ENCODE data around the gene FBXW10B.
"Not testable (repeated sequence)": the region's sequence is repeated elsewhere in the genome, so short reads cannot be mapped to it uniquely, and the experiment has no call there.

Gene FBXW10B

DNA sequence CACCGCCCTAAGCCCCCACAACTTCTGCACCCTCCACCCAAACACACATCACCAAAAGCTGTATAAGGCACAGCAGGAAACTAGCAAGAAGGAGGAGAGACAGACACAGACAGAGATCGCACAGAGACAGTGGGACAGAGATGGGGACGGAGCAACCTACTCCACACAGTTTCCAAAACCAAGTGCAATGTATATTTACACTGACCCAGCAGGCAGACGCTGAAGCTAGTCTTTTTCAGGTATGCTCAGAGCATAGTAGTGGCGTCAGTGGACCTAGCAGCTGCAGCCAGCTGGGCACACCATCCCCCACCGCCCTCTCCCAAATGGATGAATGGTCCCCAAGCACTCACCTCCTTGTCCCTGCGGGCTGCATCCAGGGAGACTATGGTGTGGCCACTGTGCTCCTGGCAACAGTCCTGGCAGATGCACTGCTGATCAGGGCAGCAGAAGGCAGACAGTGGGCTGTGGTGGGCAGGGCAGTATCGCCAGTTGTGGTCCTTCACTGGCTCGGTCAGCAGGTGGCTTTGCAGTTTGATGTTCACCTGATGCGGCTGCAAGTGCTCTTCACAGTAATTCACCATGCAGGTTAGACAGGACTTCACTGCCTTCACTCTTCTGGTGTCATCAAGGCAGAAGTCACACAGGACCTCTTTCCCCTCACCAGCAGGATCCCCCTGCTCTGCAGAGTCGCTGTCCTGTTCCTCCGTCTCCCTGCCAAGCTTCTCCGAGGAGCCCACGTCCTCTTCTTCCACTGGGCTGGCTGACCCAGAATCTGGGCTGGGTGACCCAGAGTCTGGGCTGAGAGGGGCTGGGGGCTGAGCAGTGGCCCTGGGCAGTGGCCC is 31.5 kb upstream of the FBXW10B start:
- DNase-seq = no peak
- TF ChIP-seq POLR2A (IDR thresholded peaks at IDR 0.05; ENCODE audit: low read length) (no peak), GATA1 (IDR thresholded peaks at IDR 0.05; ENCODE audit: low read depth, low read length) (no peak)

DNA sequence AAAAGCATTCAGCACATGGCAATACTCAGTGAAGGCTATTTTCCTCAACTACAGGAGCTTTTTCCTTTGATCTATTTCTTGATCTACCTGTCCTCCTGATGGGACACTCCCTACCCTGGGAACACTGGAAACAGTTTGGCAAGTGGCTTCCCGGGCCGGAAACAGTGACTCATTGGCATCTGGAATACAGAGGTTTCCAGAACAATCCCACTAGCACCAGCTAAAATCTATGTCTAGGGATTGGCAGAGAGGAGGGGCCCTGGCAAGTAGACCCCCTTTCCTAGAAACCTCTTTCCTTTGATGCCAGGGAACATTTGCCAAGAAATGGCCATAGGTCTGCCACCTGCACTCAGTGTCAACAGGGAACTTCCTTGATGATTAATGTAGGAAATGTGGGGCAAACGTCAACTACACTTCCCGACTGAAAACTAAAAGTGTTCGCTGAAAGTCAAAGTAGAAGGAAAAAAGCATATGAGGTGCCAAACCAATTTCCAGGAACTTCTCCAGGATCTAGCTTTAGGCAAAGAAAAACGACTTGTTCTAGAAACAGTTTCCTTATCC is 30.4 kb upstream of the FBXW10B start:
- TF ChIP-seq POLR2A (IDR thresholded peaks at IDR 0.05; ENCODE audit: low read length) = no peak
- DNase-seq = no peak

DNA sequence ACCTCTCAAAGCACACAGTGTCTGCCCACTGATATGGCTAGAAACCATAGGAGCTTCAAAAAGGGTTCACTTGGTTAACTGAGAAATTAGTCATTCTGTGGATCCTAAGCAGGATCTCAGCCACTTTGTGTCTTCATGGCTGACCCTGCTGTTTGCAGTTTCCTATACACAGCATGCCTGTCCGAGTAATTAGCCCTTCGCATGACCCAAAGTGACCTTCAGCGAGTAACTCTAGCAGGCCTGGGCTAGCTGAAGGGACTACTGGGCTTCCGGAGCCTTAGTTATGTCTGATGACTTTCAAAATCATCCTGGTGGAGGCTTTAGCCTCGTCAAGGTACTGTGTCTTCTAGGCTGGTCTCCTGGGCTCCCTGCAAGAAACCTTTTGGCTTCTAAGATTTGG is 28.9 kb upstream of the FBXW10B start:
- no peak for DNase-seq
- TF ChIP-seq POLR2A (IDR thresholded peaks at IDR 0.05; ENCODE audit: low read length) = no peak

DNA sequence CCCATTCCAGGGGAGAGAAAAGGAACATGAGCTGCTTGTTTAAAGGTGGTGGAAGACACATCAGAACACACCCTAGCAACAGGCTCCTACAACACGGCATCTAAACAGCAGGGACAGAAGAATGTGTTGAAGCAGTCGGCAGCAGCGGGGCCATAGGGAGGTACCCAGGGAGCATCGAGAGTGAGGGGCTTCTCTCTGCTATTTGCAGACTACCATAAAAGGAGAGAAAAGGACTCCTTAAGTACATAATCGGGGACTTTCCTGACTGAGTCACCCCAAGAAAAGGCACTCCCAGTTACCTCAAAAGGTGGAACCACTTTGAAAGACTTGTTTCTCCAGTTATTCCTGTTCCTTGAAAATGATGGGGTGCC is 26.4 kb upstream of the FBXW10B start:
- DNase-seq = not testable (repeated sequence)

DNA sequence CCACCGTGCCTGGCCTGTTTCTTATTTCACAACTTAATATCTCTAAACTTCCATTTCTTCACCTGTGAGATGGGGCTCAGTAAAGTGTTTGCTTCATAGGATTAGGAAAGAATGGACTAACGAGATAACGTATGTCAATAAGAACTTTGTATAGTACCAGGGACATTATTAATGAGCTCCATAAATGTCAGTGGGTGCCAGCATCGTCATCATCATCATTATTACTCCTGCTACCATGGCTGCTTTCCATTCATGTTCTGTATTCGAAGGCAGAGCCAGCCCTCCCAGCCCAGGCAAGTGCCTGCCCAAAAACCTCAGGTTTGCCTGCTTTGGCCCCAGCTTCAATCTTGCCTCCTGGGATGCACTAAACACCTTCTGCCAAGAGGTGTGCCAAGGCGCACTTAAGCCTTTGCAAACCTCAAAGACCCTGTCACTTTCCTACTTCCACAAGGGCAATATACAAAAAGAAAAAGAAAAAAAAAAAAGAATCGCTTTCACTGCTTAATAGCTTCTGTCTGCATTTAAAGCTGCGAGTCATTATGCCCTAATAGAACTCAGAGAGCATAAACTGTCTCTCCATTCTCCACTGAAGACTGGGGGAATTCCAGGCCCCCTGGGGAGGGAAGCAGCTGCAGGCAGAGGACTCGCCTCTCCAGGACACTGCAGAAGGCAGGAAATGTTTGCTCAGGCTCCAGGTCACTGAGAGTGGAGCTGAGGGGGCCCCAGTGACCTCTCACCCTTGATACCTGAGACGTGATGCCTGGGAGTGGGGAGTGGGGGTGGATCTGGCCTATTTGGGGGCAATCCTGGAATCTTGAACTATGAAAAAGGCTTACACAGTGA is 25.8 kb upstream of the FBXW10B start:
- not testable (repeated sequence) for DNase-seq

DNA sequence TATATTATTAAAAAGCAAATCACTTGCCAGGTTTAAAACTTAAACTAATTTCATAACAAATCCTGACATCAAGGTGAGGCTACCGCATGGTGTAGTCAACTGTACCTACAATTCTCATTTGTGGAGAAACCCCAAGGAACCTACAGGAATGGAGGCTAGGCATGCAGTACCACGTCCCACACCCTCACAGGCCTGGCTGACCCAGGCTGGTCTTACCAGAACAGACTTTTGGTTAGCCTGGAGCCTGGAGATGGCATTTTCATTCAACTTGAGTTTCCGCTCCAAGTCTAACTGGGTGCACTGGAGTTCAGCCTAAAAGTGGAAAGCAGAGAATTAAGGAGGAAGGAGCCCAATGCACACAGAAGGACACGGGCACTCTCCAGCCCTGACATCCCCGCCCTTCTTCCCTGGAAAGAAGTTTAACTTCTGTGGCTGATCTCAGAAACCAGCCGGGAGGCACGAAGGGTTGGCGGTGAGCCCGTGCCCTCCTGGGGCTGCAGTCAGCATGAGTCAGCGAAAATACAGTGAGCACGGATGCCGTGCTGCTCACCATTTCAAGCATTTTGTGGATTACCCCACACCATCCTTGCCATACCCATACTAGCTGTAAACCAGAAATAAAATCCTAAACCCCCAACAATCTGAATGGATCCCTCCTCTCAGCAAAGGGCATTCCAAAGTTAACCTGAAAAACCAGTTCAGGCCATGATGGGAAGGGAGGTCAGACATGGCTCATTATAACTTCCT is 23.2 kb upstream of the FBXW10B start:
- DNase-seq = not testable (repeated sequence)

DNA sequence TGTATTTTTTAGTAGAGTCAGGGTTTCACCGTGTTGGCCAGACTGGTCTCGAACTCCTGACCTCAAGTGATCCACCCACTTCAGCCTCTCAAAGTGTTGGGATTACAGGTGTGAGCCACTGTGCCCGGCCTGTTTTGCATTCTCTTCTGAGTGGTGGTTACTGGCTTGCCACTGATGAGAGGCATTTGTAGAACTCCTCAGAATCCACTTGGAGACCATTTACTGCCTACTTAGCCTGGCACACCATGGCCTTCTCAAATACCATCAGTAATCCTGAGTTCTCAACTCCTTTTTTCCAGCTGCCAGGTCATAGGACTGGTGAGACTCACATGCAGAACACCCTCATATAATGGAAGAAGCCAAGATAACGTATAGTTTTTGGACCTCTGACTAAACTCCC is 22.5 kb upstream of the FBXW10B start:
- not testable (repeated sequence) for DNase-seq

DNA sequence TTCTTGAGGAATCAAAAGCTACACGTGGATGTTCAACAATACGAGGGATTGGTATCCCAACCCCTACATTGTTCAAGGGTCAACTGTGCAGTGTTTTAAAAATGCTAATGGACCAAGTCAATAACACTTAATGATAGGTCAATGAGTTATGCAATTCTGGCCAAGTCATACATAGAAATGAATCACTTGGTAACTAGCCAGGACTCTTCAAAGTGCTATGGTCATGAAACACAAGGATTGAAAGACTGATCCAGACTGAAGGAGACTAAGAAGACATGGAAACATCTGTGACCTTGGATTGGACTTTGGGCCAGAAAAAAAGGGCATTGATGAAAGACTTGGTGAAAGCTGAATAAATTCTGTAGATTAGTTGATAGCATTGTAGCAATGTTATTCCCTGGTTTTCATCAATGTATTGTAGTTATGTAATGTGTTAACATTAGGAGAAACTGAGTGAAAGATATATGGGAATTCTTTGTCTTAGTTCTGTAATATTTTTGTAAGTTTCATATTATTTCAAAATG is 11.5 kb upstream of the FBXW10B start:
- not testable (repeated sequence) for DNase-seq

DNA sequence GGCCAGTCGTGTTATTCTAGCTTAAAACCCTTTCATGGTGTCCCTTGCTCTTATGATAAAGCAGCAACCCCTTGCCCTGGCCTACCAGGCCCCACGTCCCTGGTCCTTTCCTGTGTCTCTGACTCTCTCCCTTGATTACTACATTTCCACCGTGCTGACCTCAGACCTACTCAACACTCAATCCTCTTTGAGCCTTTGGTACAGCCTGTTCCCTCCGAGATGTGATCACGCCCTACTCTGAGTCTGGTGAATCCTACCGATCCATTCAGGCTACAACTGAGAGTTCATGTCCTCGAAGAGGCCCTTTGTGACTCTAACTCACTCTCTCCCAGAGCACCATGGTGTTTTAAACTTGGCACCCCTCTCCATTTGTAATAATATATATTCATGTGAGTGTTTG is 10.5 kb upstream of the FBXW10B start:
- not testable (repeated sequence) for DNase-seq

DNA sequence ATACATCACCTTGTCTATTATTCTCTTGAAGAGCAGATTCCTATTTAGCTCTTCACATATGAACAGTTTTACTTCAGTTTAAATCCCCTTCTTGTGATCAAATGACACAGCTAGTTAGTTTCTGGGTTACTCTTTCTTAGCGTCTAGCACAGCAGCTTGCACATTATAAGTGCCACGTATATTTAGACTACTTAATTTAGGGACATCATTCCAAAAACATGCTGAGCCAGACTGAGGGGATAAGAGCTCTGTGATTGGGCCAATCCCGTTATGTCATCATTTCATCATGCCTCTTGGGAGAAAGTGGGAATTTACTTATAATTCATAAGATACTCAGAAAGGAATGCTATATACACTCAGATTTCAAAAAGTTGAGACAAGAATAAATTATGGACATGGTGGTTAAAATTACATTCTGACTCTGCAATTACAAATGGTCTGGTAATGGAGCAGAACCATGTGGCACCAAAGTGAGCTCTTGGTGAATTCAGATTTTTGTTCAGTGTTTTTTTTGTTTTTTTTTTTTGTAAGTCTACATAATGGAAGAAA is 4.2 kb upstream of the FBXW10B start:
- not testable (repeated sequence) for DNase-seq

DNA sequence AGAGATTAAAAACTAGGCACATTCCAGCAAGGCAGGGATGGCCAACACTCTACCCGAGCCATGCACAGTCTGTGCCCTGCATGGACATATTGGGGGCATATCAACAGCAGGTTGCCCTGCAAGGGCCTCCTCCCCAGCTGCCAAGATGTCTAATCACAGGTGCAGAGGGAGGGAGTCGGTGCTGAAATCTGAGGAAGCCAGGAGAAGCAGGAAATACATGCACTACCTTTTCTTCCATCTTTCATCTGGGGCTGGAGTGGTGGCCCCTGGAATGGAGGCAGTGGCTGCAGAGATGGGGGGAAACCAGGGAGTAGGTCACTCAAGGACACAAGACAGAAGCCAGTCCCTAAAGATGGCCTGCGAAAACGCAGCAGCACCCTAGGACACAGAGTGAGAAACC is 3.8 kb upstream of the FBXW10B start:
- not testable (repeated sequence) for DNase-seq

DNA sequence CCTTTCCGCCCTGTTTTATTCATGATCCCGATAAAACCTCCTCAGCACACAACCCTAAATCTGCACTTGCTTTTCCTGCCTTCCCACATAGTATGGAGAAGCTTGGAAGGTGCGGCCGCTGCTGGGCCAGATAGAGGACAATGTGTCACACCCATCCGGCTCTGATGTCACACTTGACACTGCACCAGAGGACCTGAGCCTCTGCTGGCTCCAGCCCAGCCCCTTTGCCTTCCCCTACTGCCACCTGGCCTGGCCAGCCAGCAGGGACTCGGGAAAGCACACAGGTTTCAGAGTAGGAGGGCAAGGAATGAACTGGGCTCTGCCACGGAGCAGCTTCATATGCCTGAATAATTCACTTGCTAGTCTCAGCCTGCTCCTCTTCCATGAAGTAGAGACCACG is 2.6 kb upstream of the FBXW10B start:
- DNase-seq = not testable (repeated sequence)

DNA sequence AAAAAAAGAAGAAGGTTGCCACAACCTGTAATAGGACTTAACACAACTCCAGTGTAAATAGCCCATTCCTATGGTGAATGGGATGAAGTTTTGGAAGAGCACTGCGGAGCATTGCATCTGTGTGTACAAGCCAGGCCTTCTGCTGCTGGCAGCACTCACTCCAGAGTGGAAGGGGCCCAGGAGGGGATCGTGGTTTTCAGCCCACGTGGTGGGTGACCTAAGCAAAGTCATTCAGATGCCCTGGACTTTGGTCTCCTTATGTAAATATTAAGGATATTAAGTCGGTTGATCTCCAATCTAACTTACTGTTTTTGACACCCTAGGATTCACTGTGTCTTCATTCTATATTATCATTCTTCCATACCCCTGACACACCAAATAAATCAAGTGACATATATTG is 2.7 kb downstream of the FBXW10B start:
- DNase-seq = not testable (repeated sequence)

DNA sequence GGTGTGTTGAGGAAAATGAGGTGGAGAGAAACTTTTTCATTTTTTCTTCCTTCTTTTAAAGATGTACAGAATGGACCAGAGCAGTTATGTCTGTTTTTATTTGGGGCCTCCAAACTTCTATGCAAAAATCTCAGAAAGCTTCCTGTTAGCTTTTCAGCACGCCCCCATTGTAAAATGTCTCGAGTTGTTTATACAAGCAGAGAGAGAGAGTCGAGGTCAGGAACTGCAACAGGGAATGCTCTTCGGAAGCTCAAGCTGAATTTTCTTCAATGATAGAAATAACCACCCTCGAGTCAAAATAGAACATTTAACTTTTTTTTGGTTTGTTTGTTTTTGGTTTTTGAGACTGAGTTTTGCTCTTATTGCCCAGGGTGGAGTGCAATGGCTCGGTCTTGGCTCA is 3.7 kb downstream of the FBXW10B start:
- DNase-seq = not testable (repeated sequence)

DNA sequence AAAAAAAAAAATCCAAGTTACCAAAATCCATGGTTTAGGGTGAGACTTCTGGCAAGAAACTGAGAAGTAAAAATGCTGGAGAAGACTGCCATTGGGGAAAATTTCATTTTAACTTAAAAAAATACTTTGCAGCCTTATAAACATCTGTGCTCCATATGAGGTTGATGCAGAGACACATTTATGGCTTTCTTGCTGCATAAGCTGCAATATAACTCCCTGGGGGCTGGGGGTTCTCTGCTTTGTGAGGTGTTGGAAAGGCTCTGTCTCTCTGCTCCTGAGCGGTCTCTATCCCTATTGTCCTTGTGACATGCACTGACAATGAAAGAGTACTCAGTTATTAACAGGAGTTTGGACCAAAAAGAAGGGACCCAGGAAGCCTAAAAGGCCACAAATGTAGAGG is 6.4 kb downstream of the FBXW10B start:
- not testable (repeated sequence) for DNase-seq

DNA sequence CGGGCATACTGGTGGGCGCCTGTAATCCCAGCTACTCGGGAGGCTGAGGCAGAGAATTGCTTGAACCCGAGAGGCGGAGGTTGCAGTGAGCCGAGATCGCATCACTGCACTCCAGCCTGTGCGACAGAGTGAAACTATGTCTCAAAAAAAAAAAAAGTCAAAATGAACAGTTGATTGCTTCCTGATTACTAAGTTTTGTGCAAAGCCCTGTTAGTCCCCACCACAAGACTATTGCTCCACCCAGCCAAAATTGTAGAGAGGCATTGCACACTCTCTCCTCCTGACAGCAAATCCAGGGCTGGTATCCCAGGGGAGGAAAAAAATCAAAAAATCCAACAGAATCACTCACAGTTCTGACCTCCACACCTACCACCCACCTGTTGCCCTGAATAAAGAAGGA is 26.5 kb downstream of the FBXW10B start:
- not testable (repeated sequence) for DNase-seq

DNA sequence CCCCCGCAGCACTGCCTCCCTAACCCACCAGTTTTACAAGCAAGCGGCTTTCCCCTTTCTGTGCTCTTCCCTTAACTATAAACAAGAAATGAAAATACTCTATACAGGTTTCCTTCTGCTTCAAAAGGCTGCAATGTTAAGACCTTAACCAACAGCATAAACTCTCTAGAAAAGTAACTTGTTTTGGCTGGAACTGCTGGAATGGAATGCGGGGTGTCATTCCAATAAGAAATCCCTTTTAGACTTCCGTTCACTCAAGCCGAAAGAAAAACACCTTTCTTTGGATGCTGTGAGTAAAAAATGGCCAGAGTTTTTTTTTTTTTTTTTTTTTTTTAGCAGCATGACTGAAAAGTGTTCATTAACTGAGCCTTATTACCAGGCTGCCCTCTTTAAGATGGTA is 27.5 kb downstream of the FBXW10B start:
- not testable (repeated sequence) for DNase-seq

DNA sequence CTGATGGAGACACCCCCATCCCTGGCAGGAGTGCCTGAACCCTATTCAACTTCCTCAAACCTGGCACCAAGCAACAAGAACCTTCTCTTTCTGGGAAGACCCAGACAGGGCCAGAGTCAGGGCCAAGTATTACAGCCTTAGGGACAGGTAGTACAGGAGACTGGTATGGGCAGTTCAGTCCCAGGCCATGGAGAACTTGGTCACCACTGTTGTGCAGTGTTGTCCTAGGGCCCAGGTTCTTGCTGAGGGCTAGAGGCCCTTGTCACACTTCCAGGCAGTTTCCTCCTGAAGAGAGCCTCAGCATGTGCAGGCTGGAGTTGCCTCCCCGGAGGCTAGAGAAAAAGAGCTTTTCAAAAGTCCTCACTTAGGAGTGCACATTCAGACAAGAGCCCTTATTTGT is 28.7 kb downstream of the FBXW10B start:
- DNase-seq = not testable (repeated sequence)

DNA sequence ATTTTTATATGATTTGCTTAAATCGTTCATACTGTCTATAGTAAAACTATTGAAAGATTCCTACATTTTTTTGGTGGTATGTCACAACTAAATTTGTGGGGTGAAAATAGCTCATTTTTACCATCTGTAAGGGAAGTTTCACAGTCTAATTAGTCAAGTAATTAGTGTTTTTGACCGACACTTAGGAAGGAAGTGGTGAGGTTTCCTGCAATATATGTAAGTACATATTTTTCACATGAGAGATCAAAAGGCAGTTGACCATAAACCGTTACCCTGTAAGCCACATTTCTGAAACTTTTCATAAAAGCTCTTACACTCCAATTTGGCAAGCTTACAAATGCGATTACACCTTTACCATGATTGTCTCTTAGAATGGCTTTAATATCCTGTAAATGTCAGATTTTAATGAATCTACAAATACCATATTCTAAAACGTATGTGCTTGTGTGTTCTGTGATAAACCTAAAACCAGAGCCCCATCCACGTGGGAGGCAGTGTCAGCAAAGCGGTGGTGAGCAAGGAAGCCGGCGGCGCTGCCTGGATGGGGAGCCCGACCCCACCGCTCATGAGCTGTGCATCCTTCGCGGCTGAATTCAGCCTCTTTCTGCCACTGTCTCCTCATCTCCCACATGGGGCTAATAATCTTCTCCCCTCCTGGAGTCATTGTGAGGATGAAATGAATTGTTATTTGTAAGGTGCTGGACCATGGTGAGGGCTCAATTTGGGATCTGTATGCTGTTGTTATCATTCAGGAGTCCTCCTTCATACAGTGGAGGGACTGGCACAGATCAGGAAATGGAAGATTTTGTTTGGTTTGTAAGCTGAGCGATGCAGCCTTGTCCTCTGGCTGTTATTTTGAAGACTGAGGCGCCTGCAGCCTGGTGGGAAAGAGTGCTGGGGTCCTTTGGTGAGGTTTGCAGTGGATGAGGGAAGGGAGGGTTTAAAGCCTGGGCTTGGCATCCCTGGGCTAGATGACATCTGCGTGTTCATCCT is 29.7 kb downstream of the FBXW10B start:
- DNase-seq = not testable (repeated sequence)

DNA sequence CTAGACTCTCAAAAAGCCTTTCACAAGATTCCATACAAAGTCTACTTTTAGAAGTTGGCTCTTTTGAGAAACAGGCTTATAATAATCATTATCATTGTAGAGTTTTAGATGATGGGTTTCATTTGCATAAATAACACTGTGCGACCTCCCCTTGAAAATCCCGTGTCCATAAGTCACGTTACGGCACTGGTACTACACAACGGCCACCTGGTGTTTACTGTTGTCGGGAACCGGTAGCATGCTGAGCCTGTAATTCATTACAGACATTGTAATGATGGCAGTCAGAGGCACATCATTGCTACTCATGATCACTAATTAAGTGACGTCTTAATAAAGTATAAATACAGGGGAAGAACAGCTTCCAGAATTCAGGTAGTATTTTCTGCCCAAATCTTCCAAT is 31.5 kb downstream of the FBXW10B start:
- DNase-seq = not testable (repeated sequence)

All from erythroblast (primary cell).